Activated CD8-positive, alpha-beta memory T cell treated with anti-CD3 and anti-CD28 coated beads, Interleukin-2, amount 10 ng/mL, durations not matched to agents 7 days and 5 days (primary cell): ENCODE measurements around the gene MYO3B. TPM values are rescaled to one million over a fixed set of nuclear protein-coding genes. Genes with fewer than 3 reads are reported as not detected.
"Not testable (repeated sequence)": the region's sequence is repeated elsewhere in the genome, so short reads cannot be mapped to it uniquely, and the experiment has no call there.

ENCODE experiments used
- ATAC-seq: fragments of 150-1000 bp; cut with Tn5 transposase; one replicate; pipeline ENCODE4 v1.10.0; 2021; ENCODE audit warnings: moderate library complexity
- CTCF ChIA-PET: fragments of 350-600 bp; sonication (Branson Sonifier 250); formaldehyde crosslinking; loops from one replicate; lab custom pipeline; 2021; ENCODE audit warnings: antibody characterized with exemption; lab: Charles Lee
- DNase-seq: peaks from one replicate; pipeline ENCODE4 v3.0.0-alpha.2; 2020
- H3K27ac Mint-ChIP-seq: one replicate; pipeline ENCODE4 v1.8.0; 2021; ENCODE audit warnings: mild to moderate bottlenecking, mixed read lengths
- H3K27me3 Mint-ChIP-seq: one replicate; pipeline ENCODE4 v1.8.0; 2021; ENCODE audit warnings: mixed read lengths
- H3K36me3 Mint-ChIP-seq: one replicate; pipeline ENCODE4 v1.8.0; 2021; ENCODE audit warnings: mild to moderate bottlenecking, mixed read lengths
- H3K4me1 Mint-ChIP-seq: one replicate; pipeline ENCODE4 v1.8.0; 2021; ENCODE audit warnings: mixed read lengths
- H3K4me3 Mint-ChIP-seq: one replicate; pipeline ENCODE4 v1.8.0; 2021; ENCODE audit warnings: mild to moderate bottlenecking, moderate library complexity, mixed read lengths
- H3K9me3 Mint-ChIP-seq: one replicate; pipeline ENCODE4 v1.8.0; 2022; ENCODE audit warnings: low read depth, mixed read lengths
- total RNA-seq, 2 experiments: library from RNA; stranded (reverse); gene quantifications; one replicate each; pipeline ENCODE4 v1.2.3, GENCODE V29; 2021

Gene MYO3B
- total RNA-seq, 2 experiments from 2014 or later: 0.23 to 0.38 TPM

DNA sequence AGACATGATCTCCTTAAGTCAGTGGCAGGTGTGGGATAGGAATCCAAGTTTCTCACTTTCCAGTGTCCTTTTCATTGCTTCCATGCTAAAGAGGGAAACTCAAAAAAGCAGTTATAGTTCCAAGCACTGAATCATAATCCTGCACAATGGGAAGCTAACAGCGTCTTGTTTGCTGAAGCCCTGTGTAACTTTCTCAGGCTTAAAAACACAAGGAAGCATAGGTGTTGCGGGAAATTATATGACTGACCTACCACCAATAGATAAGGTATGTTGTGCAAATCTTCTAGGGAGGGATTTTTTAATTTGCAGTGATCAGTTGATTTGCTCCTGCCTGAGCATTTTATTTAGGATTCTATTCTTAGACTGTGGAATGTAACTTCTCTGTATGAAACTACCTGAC, 250.9 kb downstream of the MYO3B start:
- no peak for DNase-seq
- no peak overlapping the region for H3K27ac Mint-ChIP-seq
- H3K27me3 Mint-ChIP-seq: peaks cover 5% of the 10 kb centered on the region
- no peaks in the 10 kb centered on the region for H3K36me3 Mint-ChIP-seq
- ATAC-seq: no peak
- CTCF ChIA-PET: no interaction called here
- no peak overlapping the region for H3K4me3 Mint-ChIP-seq
- H3K9me3 Mint-ChIP-seq: no peaks in the 10 kb centered on the region
- H3K4me1 Mint-ChIP-seq: peaks cover 2% of the 10 kb centered on the region

DNA sequence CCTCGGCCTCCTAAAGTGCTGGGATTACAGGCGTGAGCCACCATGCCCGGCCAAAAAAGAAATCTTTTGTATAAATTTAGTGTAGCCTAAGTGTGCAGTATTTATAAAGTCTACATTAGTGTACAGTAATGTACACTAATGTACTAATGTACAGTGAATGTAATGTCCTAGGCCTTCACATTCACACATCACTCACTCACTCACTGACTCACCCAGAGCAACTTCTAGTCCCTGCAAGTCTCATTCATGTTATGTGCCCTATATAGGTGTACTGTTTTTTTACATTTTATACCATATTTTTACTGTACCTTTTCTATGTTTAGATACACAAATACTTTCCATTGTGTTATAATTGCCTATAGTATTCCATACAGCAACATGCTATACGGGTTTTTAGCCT, 254.9 kb downstream of the MYO3B start:
- Mint-ChIP-seq H3K9me3 (no peaks in the 10 kb centered on the region), H3K4me1 (peaks cover 22% of the 10 kb centered on the region), H3K36me3 (no peaks in the 10 kb centered on the region), H3K27me3 (peaks cover 34% of the 10 kb centered on the region), H3K27ac (no peak overlapping the region), H3K4me3 (no peak overlapping the region)
- CTCF ChIA-PET: interaction anchor here (1.0 to 1.7 kb wide), 2 partner anchors 14 to 383 kb away, joined by 3 to 4 read pairs; no protein-coding TSS in a partner anchor
- ATAC-seq (no peak), DNase-seq (no peak)

DNA sequence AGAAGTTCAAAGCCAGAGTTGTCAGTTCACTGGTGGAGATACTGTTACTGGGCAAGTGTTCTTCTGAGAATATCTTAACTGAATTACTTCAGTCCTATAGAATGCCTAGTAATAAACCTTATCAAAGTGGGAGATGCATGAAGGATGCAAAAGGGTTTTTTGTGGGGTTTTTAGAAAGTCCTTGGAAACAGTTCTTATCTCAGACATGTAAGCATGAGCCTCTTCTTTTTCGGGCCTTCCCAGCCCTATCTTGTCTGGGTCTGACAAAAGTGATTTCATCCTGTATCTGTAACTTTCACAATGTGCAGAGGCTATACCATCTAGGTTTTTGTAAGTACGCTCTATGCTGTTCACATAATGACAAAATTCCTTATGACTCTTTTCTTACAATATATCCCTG, 255.5 kb downstream of the MYO3B start:
- H3K27ac Mint-ChIP-seq: no peak overlapping the region
- no peak overlapping the region for H3K4me3 Mint-ChIP-seq
- H3K27me3 Mint-ChIP-seq: peaks cover 37% of the 10 kb centered on the region
- no peak for ATAC-seq
- H3K36me3 Mint-ChIP-seq: no peaks in the 10 kb centered on the region
- no peak for DNase-seq
- peaks cover 22% of the 10 kb centered on the region for H3K4me1 Mint-ChIP-seq
- H3K9me3 Mint-ChIP-seq: no peaks in the 10 kb centered on the region
- CTCF ChIA-PET: interaction anchor here (1.7 kb wide), 1 partner anchor 382 kb away, joined by 3 read pairs; no protein-coding TSS in a partner anchor

DNA sequence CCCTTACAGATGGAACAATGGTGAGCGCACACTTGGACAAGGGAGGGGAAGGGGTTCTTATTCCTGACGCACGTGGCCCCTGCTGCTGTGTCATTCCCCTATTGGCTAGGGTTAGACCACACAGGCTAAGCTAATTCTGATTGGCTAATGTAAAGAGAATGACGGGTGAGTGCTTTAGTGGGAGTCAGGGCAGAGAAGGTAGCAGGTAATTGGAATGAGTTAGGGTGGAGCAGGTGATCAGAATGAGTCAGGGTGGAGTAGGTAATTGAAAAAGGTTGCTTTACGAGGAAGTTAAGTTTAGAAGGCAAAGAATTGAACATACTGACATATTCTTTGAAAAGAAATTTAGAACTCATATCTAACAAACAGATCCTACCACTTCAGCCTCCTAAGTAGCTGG, 256.4 kb downstream of the MYO3B start:
- ATAC-seq, DNase-seq, H3K36me3 Mint-ChIP-seq, H3K27ac Mint-ChIP-seq, CTCF ChIA-PET, H3K9me3 Mint-ChIP-seq, H3K4me3 Mint-ChIP-seq: not testable (repeated sequence)
- Mint-ChIP-seq H3K4me1 (peaks cover 22% of the 10 kb centered on the region), H3K27me3 (peaks cover 37% of the 10 kb centered on the region)

DNA sequence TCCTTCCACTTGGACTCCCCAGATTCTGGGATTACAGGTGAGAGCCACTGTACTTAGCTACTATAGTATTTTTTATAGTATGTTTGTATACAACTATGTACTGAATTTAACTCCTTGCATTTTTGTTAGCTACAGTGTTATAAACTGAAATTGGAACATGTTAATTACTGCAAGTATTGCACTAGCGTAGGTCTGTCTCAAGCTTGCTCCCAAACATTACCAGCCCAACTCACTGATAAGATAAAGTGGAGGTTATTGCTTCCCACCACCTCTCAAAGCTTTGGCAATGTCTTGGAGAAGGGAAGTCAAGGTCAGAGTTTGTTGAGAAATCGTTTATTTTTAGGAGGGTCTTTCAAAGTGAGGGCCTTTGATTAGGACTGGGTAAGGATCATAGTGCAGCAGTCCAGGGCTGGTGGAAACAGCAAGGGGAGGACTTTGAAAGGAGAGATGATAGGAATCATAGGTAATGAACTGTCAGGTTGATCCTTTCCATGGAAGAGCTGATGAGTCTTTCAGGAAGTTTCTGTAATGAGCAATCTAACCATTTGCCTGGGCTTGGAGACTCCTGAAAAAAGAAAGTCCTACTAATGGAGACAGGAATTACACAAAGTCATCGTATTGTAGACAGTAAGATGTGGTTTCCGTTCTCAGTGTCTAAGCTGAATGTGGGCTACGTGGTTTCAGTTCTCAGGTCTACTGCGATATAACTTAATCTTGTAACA, 257.1 kb downstream of the MYO3B start:
- H3K4me1 Mint-ChIP-seq: peaks cover 20% of the 10 kb centered on the region
- peak; percentile 49 for DNase-seq
- H3K27me3 Mint-ChIP-seq: peaks cover 37% of the 10 kb centered on the region
- peak; percentile 63 for ATAC-seq
- H3K9me3 Mint-ChIP-seq: no peaks in the 10 kb centered on the region
- no peak overlapping the region for H3K27ac Mint-ChIP-seq
- CTCF ChIA-PET: interaction anchor here (0.8 to 1.9 kb wide), 3 partner anchors 25 to 387 kb away, joined by 3 to 6 read pairs (median 4); no protein-coding TSS in a partner anchor
- H3K36me3 Mint-ChIP-seq: no peaks in the 10 kb centered on the region
- no peak overlapping the region for H3K4me3 Mint-ChIP-seq

DNA sequence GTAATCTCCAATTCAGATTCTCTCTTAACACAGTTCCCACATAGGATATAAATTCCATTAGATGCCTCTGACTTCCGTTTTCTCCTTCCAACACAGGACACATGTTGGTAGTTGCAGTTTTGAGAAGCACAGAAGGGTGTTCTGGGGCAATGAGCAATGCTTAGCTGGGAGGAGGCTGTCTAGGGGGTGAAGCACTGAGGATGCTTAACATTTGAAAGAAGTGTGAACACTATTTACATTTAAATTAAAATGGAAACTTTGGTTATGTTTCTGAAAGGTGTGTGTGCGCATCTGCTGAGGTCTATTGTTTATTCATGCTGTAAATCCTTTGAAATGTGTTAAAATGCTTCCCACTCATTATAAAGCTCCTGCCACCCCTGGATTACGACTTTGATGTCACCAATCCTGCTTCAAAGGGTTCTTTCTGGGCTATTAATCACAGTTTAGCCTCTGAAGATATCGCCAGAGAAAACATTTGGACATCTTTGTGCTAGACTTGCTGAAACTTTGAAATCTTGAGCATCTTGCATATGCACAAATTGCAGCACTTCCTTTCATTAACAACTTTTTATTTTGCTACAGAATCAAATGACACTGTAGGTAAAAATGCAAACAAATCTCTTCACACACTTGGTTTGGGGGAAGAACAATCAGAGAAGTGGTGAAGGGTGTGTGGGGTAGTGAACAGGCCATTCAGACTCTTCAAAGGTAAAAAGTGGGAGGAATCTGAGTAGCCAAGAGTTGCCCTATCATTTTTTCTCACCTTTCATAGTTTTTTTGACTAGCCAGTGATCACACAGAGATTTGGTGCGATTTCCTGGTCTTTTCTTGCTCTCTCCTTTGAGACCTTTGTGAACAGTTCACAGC, 258.4 kb downstream of the MYO3B start:
- Mint-ChIP-seq H3K27ac (no peak overlapping the region), H3K4me1 (peaks cover 20% of the 10 kb centered on the region), H3K9me3 (no peaks in the 10 kb centered on the region), H3K27me3 (peaks cover 40% of the 10 kb centered on the region), H3K4me3 (no peak overlapping the region), H3K36me3 (no peaks in the 10 kb centered on the region)
- DNase-seq (no peak), ATAC-seq (no peak)
- CTCF ChIA-PET: interaction anchor here (0.8 to 1.9 kb wide), 3 partner anchors 27 to 385 kb away, joined by 3 to 6 read pairs (median 4); no protein-coding TSS in a partner anchor

DNA sequence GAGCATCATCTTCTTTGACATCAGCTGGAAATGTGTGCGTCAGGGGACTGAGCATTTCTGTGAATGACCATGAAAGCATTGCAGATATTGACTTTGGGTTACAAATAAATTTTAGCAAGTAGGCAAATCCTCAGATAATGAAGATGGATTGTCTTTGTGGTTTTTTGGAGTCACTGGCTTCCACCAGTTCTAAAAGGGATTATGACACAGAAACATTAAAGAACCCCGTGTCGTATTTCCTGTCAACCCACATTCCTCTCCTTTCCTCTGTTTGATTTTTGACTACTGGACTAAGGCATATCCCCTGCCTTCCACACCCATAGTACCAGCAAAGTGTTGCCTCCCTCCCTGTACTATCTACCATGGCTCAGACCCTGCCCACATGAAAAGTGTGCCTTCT, 268.1 kb downstream of the MYO3B start:
- CTCF ChIA-PET: no interaction called here
- Mint-ChIP-seq H3K9me3 (no peaks in the 10 kb centered on the region), H3K36me3 (peaks cover 4% of the 10 kb centered on the region), H3K27ac (no peak overlapping the region), H3K4me1 (no peaks in the 10 kb centered on the region), H3K27me3 (peaks cover 3% of the 10 kb centered on the region), H3K4me3 (no peak overlapping the region)
- ATAC-seq (no peak), DNase-seq (no peak)

DNA sequence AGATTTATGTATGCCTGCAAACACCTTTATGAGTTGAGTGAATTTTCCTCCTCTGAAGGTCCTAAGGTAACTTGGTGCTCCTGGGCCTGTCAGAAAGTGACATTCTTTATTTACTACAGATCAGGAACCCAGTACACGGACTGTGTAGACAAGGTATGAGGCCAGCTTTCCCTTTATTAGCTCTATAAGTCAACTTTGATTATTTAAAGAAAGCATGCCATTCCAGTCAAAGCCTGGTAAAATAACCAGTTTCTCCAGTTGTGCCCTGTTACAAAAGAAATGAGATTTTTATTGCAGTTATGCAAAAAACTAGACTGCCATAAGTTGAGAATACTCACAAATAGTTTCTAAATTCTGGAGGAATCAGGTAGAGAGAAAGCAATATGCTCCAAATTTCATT, 271.1 kb downstream of the MYO3B start:
- no peaks in the 10 kb centered on the region for H3K4me1 Mint-ChIP-seq
- DNase-seq: no peak
- no peaks in the 10 kb centered on the region for H3K27me3 Mint-ChIP-seq
- peaks cover 4% of the 10 kb centered on the region for H3K36me3 Mint-ChIP-seq
- ATAC-seq: no peak
- H3K9me3 Mint-ChIP-seq: no peaks in the 10 kb centered on the region
- H3K4me3 Mint-ChIP-seq: no peak overlapping the region
- H3K27ac Mint-ChIP-seq: no peak overlapping the region
- CTCF ChIA-PET: no interaction called here

DNA sequence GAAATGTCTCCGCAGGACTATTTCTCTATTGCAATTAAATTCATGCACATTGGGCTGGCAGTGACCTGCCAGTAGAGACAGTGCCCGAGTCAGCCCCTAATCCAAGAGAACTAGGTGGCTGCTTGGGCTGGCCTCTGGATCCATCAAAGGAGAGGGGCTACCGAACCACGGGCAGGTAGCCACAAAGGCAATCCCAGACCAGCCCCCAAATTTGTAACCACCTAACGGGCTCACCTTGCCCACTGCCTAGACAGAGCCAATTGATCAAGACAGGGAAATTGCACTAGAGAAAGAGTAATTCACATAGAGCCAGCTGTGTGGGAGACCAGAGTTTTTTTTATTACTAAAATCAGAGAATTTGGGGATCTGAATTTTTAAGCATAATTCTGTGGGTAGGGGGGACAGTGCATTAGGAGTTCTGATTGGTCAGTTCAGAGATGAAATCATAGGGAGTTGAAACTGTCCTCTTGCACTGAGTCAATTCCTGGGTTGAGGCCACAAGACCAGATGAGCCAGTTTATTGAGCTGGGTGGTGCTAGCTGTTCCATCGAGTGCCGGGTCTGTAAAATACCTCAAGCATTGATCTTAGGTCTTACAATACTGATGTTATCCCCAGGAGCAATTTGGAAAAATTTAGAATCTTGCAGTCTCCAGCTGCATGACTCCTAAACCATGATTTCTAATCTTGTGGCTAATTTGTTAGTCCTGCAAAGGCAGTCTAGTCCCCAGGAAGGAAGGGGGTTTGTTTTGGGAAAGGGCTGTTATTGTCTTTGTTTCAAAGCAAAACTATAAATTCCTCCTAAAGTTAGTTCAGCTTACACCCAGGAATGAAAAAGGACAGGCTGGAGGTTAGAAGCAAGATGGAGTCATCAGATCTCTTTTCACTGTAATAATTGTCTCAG, 276.8 kb downstream of the MYO3B start:
- CTCF ChIA-PET: no interaction called here
- ATAC-seq: no peak
- no peak for DNase-seq
- Mint-ChIP-seq H3K4me1 (no peaks in the 10 kb centered on the region), H3K36me3 (peaks cover 3% of the 10 kb centered on the region), H3K4me3 (no peak overlapping the region), H3K9me3 (no peaks in the 10 kb centered on the region), H3K27ac (no peak overlapping the region), H3K27me3 (no peaks in the 10 kb centered on the region)

DNA sequence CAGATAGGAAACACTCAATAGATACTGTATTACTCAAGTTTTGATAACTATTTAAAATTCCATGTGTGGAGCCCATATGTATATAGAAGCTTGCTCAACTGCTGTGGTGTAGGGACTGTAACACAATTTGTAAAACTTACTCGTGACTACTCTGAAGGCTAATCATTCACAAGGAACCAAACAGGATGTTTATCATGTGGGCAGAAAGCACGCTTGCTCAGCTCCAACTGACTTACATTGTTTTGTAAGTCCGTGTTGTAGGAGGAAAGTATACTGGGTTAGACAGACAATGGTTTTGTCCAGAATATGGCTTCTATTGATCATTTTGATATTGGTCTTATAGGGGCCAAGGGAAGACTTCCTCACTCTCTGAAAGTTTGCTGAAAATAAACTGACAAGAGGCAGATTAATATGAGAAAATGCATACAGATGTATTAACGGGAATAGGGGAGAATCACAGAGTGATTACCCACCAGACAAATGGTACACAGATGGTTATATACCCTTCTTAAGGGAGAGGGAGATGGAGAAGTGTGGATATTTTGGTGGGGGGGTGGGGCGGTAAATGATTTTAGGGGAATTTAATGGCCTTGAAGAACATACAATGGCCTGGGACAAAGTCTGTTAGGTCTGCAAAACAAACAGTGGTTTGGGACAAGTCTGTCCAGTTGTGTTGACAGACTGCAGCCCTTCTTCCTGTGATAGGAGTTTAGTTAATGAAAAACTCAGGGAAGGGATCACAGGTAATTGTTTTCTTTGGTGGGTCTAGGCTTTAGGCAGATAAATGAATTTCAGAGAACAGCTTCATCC, 277.9 kb downstream of the MYO3B start:
- DNase-seq: no peak
- no peaks in the 10 kb centered on the region for H3K4me1 Mint-ChIP-seq
- no peak overlapping the region for H3K27ac Mint-ChIP-seq
- CTCF ChIA-PET: no interaction called here
- ATAC-seq: no peak
- H3K27me3 Mint-ChIP-seq: no peaks in the 10 kb centered on the region
- H3K36me3 Mint-ChIP-seq: peaks cover 2% of the 10 kb centered on the region
- no peaks in the 10 kb centered on the region for H3K9me3 Mint-ChIP-seq
- H3K4me3 Mint-ChIP-seq: no peak overlapping the region

DNA sequence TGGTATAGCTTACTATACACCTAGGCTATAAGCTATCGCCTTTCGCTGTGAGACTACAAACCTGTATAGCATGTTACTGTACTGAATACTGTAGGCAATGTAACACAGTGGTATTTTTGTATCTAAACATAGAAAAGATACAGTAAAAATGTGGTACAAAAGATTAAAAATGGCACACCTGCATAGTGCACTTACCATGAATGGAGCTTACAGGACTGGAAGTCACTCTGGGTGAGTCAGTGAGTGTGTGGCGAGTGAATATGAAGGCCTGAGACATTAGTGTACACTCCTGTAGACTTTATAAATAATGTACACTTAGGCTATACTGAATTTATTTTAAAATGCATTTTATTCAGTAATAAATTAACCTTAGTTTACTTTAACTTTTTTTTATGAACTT, 279.0 kb downstream of the MYO3B start:
- no peak overlapping the region for H3K27ac Mint-ChIP-seq
- no peaks in the 10 kb centered on the region for H3K4me1 Mint-ChIP-seq
- no peak for ATAC-seq
- no peak overlapping the region for H3K4me3 Mint-ChIP-seq
- no peak for DNase-seq
- no peaks in the 10 kb centered on the region for H3K27me3 Mint-ChIP-seq
- H3K9me3 Mint-ChIP-seq: no peaks in the 10 kb centered on the region
- no peaks in the 10 kb centered on the region for H3K36me3 Mint-ChIP-seq
- CTCF ChIA-PET: no interaction called here

DNA sequence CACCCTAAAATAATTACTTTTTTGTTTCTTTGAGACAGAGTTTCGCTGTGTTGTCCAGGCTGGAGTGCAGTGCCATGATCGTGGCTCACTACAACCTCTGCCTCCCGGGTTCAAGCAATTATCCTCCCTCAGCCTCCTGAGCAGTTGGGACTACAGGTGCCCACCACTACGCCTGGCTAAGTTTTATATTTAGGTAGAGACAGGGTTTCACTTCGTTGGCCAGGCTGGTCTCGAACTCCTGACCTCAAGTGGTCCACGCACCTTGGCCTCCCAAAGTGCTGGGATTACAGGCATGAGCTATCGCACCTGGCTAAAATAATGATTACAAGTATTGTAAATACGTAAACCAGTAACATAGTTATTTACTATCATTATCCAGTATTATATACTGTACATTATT, 279.8 kb downstream of the MYO3B start:
- no peak overlapping the region for H3K4me3 Mint-ChIP-seq
- H3K9me3 Mint-ChIP-seq: no peaks in the 10 kb centered on the region
- no peak for DNase-seq
- no peak for ATAC-seq
- H3K27ac Mint-ChIP-seq: no peak overlapping the region
- H3K4me1 Mint-ChIP-seq: no peaks in the 10 kb centered on the region
- no peaks in the 10 kb centered on the region for H3K36me3 Mint-ChIP-seq
- CTCF ChIA-PET: no interaction called here
- no peaks in the 10 kb centered on the region for H3K27me3 Mint-ChIP-seq
